Chondrocyte (in vitro differentiated cells): ENCODE results near the gene UBXN4. TPM values are rescaled to one million over a fixed set of nuclear protein-coding genes. Genes with fewer than 3 reads are reported as not detected.

Source experiments
- DNase-seq: peaks from one replicate; pipeline ENCODE4 v3.0.0; 2021; ENCODE audit warnings: mixed read lengths, low spot score
- H3K27ac Mint-ChIP-seq: one replicate; pipeline ENCODE4 v1.8.0; 2021; ENCODE audit warnings: mild to moderate bottlenecking, moderate library complexity, mixed read lengths; ENCODE audit not compliant: unreplicated experiment
- H3K27me3 Mint-ChIP-seq: 2 replicates; pipeline ENCODE4 v1.8.0; 2021; ENCODE audit warnings: low read depth, mixed read lengths
- H3K36me3 Mint-ChIP-seq: 2 replicates; pipeline ENCODE4 v1.8.0; 2021; ENCODE audit warnings: low read depth, mixed read lengths
- H3K4me1 Mint-ChIP-seq: 2 replicates; pipeline ENCODE4 v1.8.0; 2021; ENCODE audit warnings: low read depth, mild to moderate bottlenecking, mixed read lengths
- H3K4me3 Mint-ChIP-seq: one replicate; pipeline ENCODE4 v1.8.0; 2021; ENCODE audit warnings: mild to moderate bottlenecking, moderate library complexity, mixed read lengths; ENCODE audit not compliant: unreplicated experiment
- H3K9me3 Mint-ChIP-seq: 2 replicates; pipeline ENCODE4 v1.8.0; 2021; ENCODE audit warnings: low read depth, mixed read lengths
- total RNA-seq: library from RNA; stranded (reverse); gene quantifications from 3 replicates; pipeline ENCODE4 v1.2.1, GENCODE V29; 2021
- TF ChIP-seq, protein P1 (sequence below): fragments of 200-600 bp; sonication (generic); IDR thresholded peaks from 2 replicates; pipeline ENCODE4 v1.5.0; 2021; ENCODE audit warnings: antibody characterized with exemption, mild to moderate bottlenecking, moderate library complexity

Gene UBXN4
- total RNA-seq, 1 donor from 2014 or later, result 72.5 TPM

GRCh38 chr2:135776367-135776766 lies 34.7 kb downstream of the UBXN4 start:
- H3K27ac Mint-ChIP-seq, result no peak overlapping the region
- no peak overlapping the region for H3K4me3 Mint-ChIP-seq
- no peak for DNase-seq
- peaks cover 47% of the 10 kb centered on the region for H3K36me3 Mint-ChIP-seq
- TF ChIP-seq, protein P1, sequence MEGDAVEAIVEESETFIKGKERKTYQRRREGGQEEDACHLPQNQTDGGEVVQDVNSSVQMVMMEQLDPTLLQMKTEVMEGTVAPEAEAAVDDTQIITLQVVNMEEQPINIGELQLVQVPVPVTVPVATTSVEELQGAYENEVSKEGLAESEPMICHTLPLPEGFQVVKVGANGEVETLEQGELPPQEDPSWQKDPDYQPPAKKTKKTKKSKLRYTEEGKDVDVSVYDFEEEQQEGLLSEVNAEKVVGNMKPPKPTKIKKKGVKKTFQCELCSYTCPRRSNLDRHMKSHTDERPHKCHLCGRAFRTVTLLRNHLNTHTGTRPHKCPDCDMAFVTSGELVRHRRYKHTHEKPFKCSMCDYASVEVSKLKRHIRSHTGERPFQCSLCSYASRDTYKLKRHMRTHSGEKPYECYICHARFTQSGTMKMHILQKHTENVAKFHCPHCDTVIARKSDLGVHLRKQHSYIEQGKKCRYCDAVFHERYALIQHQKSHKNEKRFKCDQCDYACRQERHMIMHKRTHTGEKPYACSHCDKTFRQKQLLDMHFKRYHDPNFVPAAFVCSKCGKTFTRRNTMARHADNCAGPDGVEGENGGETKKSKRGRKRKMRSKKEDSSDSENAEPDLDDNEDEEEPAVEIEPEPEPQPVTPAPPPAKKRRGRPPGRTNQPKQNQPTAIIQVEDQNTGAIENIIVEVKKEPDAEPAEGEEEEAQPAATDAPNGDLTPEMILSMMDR, result no peak
- H3K4me1 Mint-ChIP-seq, result peaks cover 9% of the 10 kb centered on the region
- H3K27me3 Mint-ChIP-seq, result no peaks in the 10 kb centered on the region
- peaks cover 5% of the 10 kb centered on the region for H3K9me3 Mint-ChIP-seq

GRCh38 chr2:135782231-135782630 lies 40.6 kb downstream of the UBXN4 start:
- Mint-ChIP-seq H3K4me3 (no peak overlapping the region), H3K4me1 (peaks cover 16% of the 10 kb centered on the region), H3K27me3 (no peaks in the 10 kb centered on the region), H3K36me3 (peaks cover 57% of the 10 kb centered on the region), H3K27ac (no peak overlapping the region), H3K9me3 (peaks cover 16% of the 10 kb centered on the region)
- no peak for DNase-seq
- TF ChIP-seq, protein P1, result no peak

GRCh38 chr2:135783439-135783838 lies 41.8 kb downstream of the UBXN4 start:
- Mint-ChIP-seq H3K36me3 (peaks cover 55% of the 10 kb centered on the region), H3K27me3 (no peaks in the 10 kb centered on the region), H3K27ac (peak overlapping the region; percentile 32)

GRCh38 chr2:135785032-135785431 lies 43.4 kb downstream of the UBXN4 start:
- Mint-ChIP-seq H3K4me1 (peaks cover 24% of the 10 kb centered on the region), H3K4me3 (no peak overlapping the region), H3K36me3 (peaks cover 49% of the 10 kb centered on the region)

More at GRCh38 chr2:135783439-135783838, 41.8 kb downstream of the UBXN4 start:
- H3K9me3 Mint-ChIP-seq, result peaks cover 18% of the 10 kb centered on the region
- TF ChIP-seq, protein P1, result no peak
- peaks cover 24% of the 10 kb centered on the region for H3K4me1 Mint-ChIP-seq
- DNase-seq, result no peak
- H3K4me3 Mint-ChIP-seq, result no peak overlapping the region

GRCh38 chr2:135786823-135787222 lies 45.2 kb downstream of the UBXN4 start:
- Mint-ChIP-seq H3K4me3 (no peak overlapping the region), H3K27ac (peak overlapping the region; percentile 89), H3K36me3 (peaks cover 36% of the 10 kb centered on the region), H3K9me3 (peaks cover 18% of the 10 kb centered on the region), H3K27me3 (no peaks in the 10 kb centered on the region), H3K4me1 (peaks cover 37% of the 10 kb centered on the region)
- DNase-seq, result no peak
- TF ChIP-seq, protein P1, result no peak

More at GRCh38 chr2:135785032-135785431, 43.4 kb downstream of the UBXN4 start:
- peaks cover 18% of the 10 kb centered on the region for H3K9me3 Mint-ChIP-seq
- no peaks in the 10 kb centered on the region for H3K27me3 Mint-ChIP-seq
- peak overlapping the region; percentile 25 for H3K27ac Mint-ChIP-seq
- TF ChIP-seq, protein P1, result peak; percentile 52
- no peak for DNase-seq
